WTC11 (cell line): ENCODE data around the gene LMCD1. TPM values are rescaled to one million over a fixed set of nuclear protein-coding genes. Genes with fewer than 3 reads are reported as not detected.

Experiments
- ATAC-seq: fragments of 200-7000 bp; cut with Tn5 transposase; 2 replicates; pipeline ENCODE4 v1.10.0; 2021; ENCODE audit warnings: mild to moderate bottlenecking, moderate library complexity
- CTCF ChIA-PET: fragments of 300-600 bp; sonication (Branson Sonifier 250); formaldehyde crosslinking; loops from one replicate; lab custom pipeline; 2021; ENCODE audit warnings: antibody characterized with exemption; lab: Charles Lee
- POLR2A ChIA-PET: fragments of 350-600 bp; sonication (Branson Sonifier 250); formaldehyde crosslinking; loops from one replicate; lab custom pipeline; 2021; ENCODE audit warnings: antibody characterized with exemption; lab: Charles Lee
- DNase-seq: peaks from one replicate; pipeline ENCODE4 v3.0.0; 2021; ENCODE audit warnings: low spot score
- H3K27ac Mint-ChIP-seq: 2 replicates; pipeline ENCODE4 v1.8.0; 2021; ENCODE audit warnings: mixed read lengths
- H3K27me3 Mint-ChIP-seq: 2 replicates; pipeline ENCODE4 v1.8.0; 2021; ENCODE audit warnings: low read depth, mild to moderate bottlenecking, moderate library complexity, mixed read lengths
- H3K36me3 Mint-ChIP-seq: 2 replicates; pipeline ENCODE4 v1.8.0; 2021; ENCODE audit warnings: mixed read lengths
- H3K4me1 Mint-ChIP-seq: 2 replicates; pipeline ENCODE4 v1.8.0; 2022; ENCODE audit warnings: mixed read lengths
- H3K4me3 Mint-ChIP-seq: 2 replicates; pipeline ENCODE4 v1.8.0; 2021; ENCODE audit warnings: mild to moderate bottlenecking, moderate library complexity, mixed read lengths
- H3K9me3 Mint-ChIP-seq: 2 replicates; pipeline ENCODE4 v1.8.0; 2021; ENCODE audit warnings: mixed read lengths
- ATF2 ChIP-seq: sonication (generic); formaldehyde crosslinking; IDR thresholded peaks from 2 replicates; pipeline ENCODE4 v1.8.1; 2022; ENCODE audit warnings: low read depth, missing genetic modification reagents, borderline replicate concordance
- CDX4 ChIP-seq: fragments of 250-450 bp; sonication (Bioruptor Pico); IDR thresholded peaks from 2 replicates; pipeline ENCODE4 v1.9.0; 2021; ENCODE audit warnings: moderate library complexity, mild to moderate bottlenecking, inconsistent platforms, borderline replicate concordance
- ELF4 ChIP-seq: sonication (generic); formaldehyde crosslinking; IDR thresholded peaks from 2 replicates; pipeline ENCODE4 v1.8.1; 2022; ENCODE audit warnings: low read depth, mild to moderate bottlenecking, moderate library complexity, missing genetic modification reagents
- EMX1 ChIP-seq: fragments of 250-450 bp; sonication (Bioruptor Pico); IDR thresholded peaks from 2 replicates; pipeline ENCODE4 v1.8.0; 2021; ENCODE audit warnings: mild to moderate bottlenecking
- ERG ChIP-seq: fragments of 250-450 bp; sonication (Bioruptor Pico); IDR thresholded peaks from 2 replicates; pipeline ENCODE4 v1.8.0; 2021; ENCODE audit warnings: mild to moderate bottlenecking
- ESRRA ChIP-seq: sonication (generic); formaldehyde crosslinking; IDR thresholded peaks from 2 replicates; pipeline ENCODE4 v1.8.1; 2022; ENCODE audit warnings: mild to moderate bottlenecking, missing genetic modification reagents, borderline replicate concordance
- FOXJ3 ChIP-seq: sonication (generic); formaldehyde crosslinking; IDR thresholded peaks from 2 replicates; pipeline ENCODE4 v1.9.0; 2021; ENCODE audit warnings: missing genetic modification reagents, mild to moderate bottlenecking, borderline replicate concordance
- PREB ChIP-seq: sonication (generic); formaldehyde crosslinking; IDR thresholded peaks from 2 replicates; pipeline ENCODE4 v1.8.1; 2022; ENCODE audit warnings: mild to moderate bottlenecking, missing genetic modification reagents, moderate library complexity, borderline replicate concordance
- RORB ChIP-seq: fragments of 250-450 bp; sonication (Bioruptor Pico); IDR thresholded peaks from 2 replicates; pipeline ENCODE4 v1.9.0; 2021; ENCODE audit warnings: mild to moderate bottlenecking
- TEAD1 ChIP-seq: sonication (generic); formaldehyde crosslinking; IDR thresholded peaks from 2 replicates; pipeline ENCODE4 v1.8.0; 2022; ENCODE audit warnings: mild to moderate bottlenecking, missing genetic modification reagents
- TP53 ChIP-seq: sonication (generic); formaldehyde crosslinking; IDR thresholded peaks from 2 replicates; pipeline ENCODE4 v1.8.1; 2023; ENCODE audit warnings: mild to moderate bottlenecking, missing genetic modification reagents
- USF1 ChIP-seq: sonication (generic); formaldehyde crosslinking; IDR thresholded peaks from 2 replicates; pipeline ENCODE4 v1.8.0; 2022; ENCODE audit warnings: mild to moderate bottlenecking, missing genetic modification reagents
- ZBTB21 ChIP-seq: sonication (generic); formaldehyde crosslinking; IDR thresholded peaks from 2 replicates; pipeline ENCODE4 v1.8.1; 2023; ENCODE audit warnings: mild to moderate bottlenecking, missing genetic modification reagents, borderline replicate concordance
- ZNF423 ChIP-seq: fragments of 250-450 bp; sonication (Bioruptor Pico); IDR thresholded peaks from 2 replicates; pipeline ENCODE4 v2.1.2; 2022; ENCODE audit warnings: mild to moderate bottlenecking, moderate library complexity
- total RNA-seq: library from RNA; stranded (reverse); gene quantifications from 3 replicates; pipeline ENCODE4 v1.2.3, GENCODE V29; 2021
- TF ChIP-seq, protein P1 (sequence below): fragments of 250-450 bp; sonication (Bioruptor Pico); conservative IDR thresholded peaks from 2 replicates; pipeline ENCODE4 v1.9.0; 2021; ENCODE audit warnings: mild to moderate bottlenecking
- TF ChIP-seq, protein P2 (sequence below): sonication (generic); formaldehyde crosslinking; IDR thresholded peaks from 2 replicates; pipeline ENCODE4 v1.8.1; 2023; ENCODE audit warnings: mild to moderate bottlenecking, missing genetic modification reagents
- TF ChIP-seq, protein P3 (sequence below): fragments of 250-450 bp; sonication (Bioruptor Pico); IDR thresholded peaks from 2 replicates; pipeline ENCODE4 v1.9.0; 2021; ENCODE audit warnings: mild to moderate bottlenecking
- TF ChIP-seq, protein P4 (sequence below): sonication (generic); formaldehyde crosslinking; IDR thresholded peaks from 2 replicates; pipeline ENCODE4 v1.8.1; 2023; ENCODE audit warnings: mild to moderate bottlenecking, missing genetic modification reagents, moderate library complexity

The LMCD1 gene
- total RNA-seq, 1 experiment from 2014 or later = 12.5 TPM

DNA sequence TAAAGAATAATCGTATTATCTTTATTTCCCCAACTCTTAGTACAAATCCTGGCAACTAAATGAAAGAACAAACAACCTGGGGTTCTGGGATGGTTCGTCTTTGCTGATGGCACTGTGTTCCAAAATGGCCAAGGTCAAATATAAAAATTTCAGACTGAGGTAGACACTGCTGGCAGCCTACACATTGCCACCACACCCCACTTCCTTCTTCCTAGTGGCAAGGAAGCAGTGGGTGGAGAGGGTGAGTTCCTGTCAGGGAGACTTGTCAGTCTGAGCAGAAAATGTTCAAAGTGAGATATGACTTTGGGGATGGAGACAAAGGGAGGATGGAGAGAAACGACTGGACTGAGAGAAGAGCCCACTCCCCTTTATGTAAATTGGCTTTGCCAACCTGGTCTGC lies 69.6 kb downstream of the LMCD1 start:
- ChIA-PET POLR2A (no interaction called here), CTCF (no interaction called here)
- no peaks in the 10 kb centered on the region for H3K9me3 Mint-ChIP-seq
- ATAC-seq (no peak), DNase-seq (no peak)
- H3K27me3 Mint-ChIP-seq = no peaks in the 10 kb centered on the region
- TF ChIP-seq ELF4 (CRISPR knock-in tag) = no peak
- TF ChIP-seq ZBTB21 (CRISPR knock-in tag) = no peak
- no peak for TF ChIP-seq EMX1 (CRISPR knock-in tag)
- TF ChIP-seq, protein P1, sequence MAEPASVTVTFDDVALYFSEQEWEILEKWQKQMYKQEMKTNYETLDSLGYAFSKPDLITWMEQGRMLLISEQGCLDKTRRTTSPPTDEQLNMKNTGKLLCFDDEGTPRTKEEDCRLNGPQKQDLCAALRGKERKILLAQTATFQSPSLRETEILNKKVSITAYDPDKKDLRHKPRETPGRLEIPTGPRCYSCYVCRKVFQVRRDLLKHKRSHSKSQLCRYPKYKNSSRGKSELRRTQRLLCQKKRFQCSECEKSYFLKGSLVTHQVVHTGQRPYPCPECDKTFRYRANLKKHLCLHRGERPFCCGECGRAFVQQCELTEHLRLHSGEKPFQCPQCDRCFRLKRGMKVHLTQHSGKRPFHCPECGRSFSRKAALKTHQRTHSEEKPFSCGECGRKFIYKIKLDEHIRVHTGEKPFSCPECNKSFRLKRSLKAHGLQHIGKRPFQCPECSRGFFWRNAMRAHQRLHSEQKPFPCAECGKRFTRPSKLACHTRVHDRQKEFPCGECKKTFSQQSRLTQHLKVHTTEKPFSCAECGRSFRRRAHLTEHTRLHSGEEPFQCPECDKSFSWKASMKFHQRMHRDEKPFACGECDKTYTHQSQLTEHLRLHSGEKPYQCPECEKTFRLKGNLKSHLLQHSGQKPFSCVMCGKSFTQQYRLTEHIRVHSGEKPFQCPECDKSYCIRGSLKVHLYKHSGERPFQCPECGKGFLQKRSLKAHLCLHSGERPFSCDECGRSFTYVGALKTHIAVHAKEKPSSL (CRISPR knock-in tag) = no peak
- no peak for TF ChIP-seq USF1
- no peak for TF ChIP-seq ESRRA
- TF ChIP-seq TEAD1 (CRISPR knock-in tag) = no peak
- TF ChIP-seq, protein P2, sequence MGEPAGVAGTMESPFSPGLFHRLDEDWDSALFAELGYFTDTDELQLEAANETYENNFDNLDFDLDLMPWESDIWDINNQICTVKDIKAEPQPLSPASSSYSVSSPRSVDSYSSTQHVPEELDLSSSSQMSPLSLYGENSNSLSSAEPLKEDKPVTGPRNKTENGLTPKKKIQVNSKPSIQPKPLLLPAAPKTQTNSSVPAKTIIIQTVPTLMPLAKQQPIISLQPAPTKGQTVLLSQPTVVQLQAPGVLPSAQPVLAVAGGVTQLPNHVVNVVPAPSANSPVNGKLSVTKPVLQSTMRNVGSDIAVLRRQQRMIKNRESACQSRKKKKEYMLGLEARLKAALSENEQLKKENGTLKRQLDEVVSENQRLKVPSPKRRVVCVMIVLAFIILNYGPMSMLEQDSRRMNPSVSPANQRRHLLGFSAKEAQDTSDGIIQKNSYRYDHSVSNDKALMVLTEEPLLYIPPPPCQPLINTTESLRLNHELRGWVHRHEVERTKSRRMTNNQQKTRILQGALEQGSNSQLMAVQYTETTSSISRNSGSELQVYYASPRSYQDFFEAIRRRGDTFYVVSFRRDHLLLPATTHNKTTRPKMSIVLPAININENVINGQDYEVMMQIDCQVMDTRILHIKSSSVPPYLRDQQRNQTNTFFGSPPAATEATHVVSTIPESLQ = no peak
- no peak for TF ChIP-seq TP53 (CRISPR knock-in tag)
- no peak for TF ChIP-seq ERG (CRISPR knock-in tag)
- H3K27ac Mint-ChIP-seq = no peak overlapping the region
- H3K4me3 Mint-ChIP-seq = no peak overlapping the region
- no peaks in the 10 kb centered on the region for H3K4me1 Mint-ChIP-seq
- H3K36me3 Mint-ChIP-seq = peaks cover 7% of the 10 kb centered on the region

- peaks cover 3% of the 10 kb centered on the region for H3K4me1 Mint-ChIP-seq
- ChIA-PET CTCF (no interaction called here), POLR2A (no interaction called here)
- peaks cover 7% of the 10 kb centered on the region for H3K36me3 Mint-ChIP-seq
- no peak overlapping the region for H3K4me3 Mint-ChIP-seq
- H3K27me3 Mint-ChIP-seq = no peaks in the 10 kb centered on the region
- H3K27ac Mint-ChIP-seq = no peak overlapping the region
- no peak for DNase-seq
- no peaks in the 10 kb centered on the region for H3K9me3 Mint-ChIP-seq
- no peak for ATAC-seq
- TF ChIP-seq PREB = no peak
- no peak for TF ChIP-seq ATF2 (CRISPR knock-in tag)
- TF ChIP-seq ZNF423 (CRISPR knock-in tag) = no peak
- TF ChIP-seq, protein P3, sequence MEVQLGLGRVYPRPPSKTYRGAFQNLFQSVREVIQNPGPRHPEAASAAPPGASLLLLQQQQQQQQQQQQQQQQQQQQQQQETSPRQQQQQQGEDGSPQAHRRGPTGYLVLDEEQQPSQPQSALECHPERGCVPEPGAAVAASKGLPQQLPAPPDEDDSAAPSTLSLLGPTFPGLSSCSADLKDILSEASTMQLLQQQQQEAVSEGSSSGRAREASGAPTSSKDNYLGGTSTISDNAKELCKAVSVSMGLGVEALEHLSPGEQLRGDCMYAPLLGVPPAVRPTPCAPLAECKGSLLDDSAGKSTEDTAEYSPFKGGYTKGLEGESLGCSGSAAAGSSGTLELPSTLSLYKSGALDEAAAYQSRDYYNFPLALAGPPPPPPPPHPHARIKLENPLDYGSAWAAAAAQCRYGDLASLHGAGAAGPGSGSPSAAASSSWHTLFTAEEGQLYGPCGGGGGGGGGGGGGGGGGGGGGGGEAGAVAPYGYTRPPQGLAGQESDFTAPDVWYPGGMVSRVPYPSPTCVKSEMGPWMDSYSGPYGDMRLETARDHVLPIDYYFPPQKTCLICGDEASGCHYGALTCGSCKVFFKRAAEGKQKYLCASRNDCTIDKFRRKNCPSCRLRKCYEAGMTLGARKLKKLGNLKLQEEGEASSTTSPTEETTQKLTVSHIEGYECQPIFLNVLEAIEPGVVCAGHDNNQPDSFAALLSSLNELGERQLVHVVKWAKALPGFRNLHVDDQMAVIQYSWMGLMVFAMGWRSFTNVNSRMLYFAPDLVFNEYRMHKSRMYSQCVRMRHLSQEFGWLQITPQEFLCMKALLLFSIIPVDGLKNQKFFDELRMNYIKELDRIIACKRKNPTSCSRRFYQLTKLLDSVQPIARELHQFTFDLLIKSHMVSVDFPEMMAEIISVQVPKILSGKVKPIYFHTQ (CRISPR knock-in tag) = no peak
- TF ChIP-seq RORB (CRISPR knock-in tag) = no peak
- TF ChIP-seq, protein P4, sequence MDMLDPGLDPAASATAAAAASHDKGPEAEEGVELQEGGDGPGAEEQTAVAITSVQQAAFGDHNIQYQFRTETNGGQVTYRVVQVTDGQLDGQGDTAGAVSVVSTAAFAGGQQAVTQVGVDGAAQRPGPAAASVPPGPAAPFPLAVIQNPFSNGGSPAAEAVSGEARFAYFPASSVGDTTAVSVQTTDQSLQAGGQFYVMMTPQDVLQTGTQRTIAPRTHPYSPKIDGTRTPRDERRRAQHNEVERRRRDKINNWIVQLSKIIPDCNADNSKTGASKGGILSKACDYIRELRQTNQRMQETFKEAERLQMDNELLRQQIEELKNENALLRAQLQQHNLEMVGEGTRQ = no peak
- TF ChIP-seq, protein P1 (CRISPR knock-in tag) = no peak
- no peak for TF ChIP-seq FOXJ3 (CRISPR knock-in tag)
- no peak for TF ChIP-seq CDX4 (CRISPR knock-in tag)
Measured at GRCh38 chr3:8573342-8573926, 71.8 kb downstream of the LMCD1 start.
